BJ (cell line): ENCODE results near the gene PRPF4. TPM values are rescaled to one million over a fixed set of nuclear protein-coding genes. Genes with fewer than 3 reads are reported as not detected.
"Not testable (repeated sequence)": the region's sequence is repeated elsewhere in the genome, so short reads cannot be mapped to it uniquely, and the experiment has no call there.

Experiments
- CTCF ChIA-PET: fragments of 350-600 bp; formaldehyde crosslinking; extraction: SDS; loops from one replicate; lab custom pipeline; 2021; ENCODE audit warnings: antibody characterized with exemption, inconsistent platforms; lab: Yijun Ruan, JAX
- POLR2A ChIA-PET: fragments of 300-600 bp; sonication (Branson Sonifier 250); formaldehyde crosslinking; extraction: SDS; loops from one replicate; lab custom pipeline; 2021; ENCODE audit warnings: antibody characterized with exemption; lab: Charles Lee
- DNase-seq: peaks from one replicate; pipeline ENCODE4 v3.0.0-alpha.2; 2011; ENCODE audit warnings: low read depth
- H3K27me3 ChIP-seq: 2 replicates; pipeline ENCODE4 v1.6.0; 2011; ENCODE audit warnings: low read length; ENCODE audit not compliant: control insufficient read depth, insufficient read depth
- H3K36me3 ChIP-seq: 2 replicates; pipeline ENCODE4 v1.5.1; 2011; ENCODE audit warnings: low read length; ENCODE audit not compliant: control insufficient read depth, insufficient read depth
- H3K4me3 ChIP-seq: 2 replicates; pipeline ENCODE4 v1.5.1; 2011; ENCODE audit warnings: low read depth, mild to moderate bottlenecking, control low read depth, low read length
- polyA minus RNA-seq: library from RNA; depleted of rRNA, polyadenylated mRNA; stranded (reverse); fragments of >200 nt; gene quantifications from 2 replicates; pipeline ENCODE4 v1.2.3, GENCODE V29; 2011; rRNA and poly(A)+ RNA removed
- polyA plus RNA-seq: library from polyadenylated mRNA; depleted of rRNA; stranded (reverse); fragments of >200 nt; gene quantifications from 2 replicates; pipeline ENCODE4 v1.2.3, GENCODE V29; 2011; rRNA removed
- TF ChIP-seq, protein P1 (sequence below): IDR thresholded peaks from 2 replicates; pipeline ENCODE4 v1.5.1; 2011; ENCODE audit warnings: low read depth, mild to moderate bottlenecking, control low read depth, inconsistent platforms, low read length, moderate library complexity; ENCODE audit not compliant: insufficient read depth

Gene PRPF4
- polyA plus RNA-seq, result 16.6 and 18.3 TPM in 2 replicates
- polyA minus RNA-seq, result 9.6 and 12.8 TPM in 2 replicates

DNA sequence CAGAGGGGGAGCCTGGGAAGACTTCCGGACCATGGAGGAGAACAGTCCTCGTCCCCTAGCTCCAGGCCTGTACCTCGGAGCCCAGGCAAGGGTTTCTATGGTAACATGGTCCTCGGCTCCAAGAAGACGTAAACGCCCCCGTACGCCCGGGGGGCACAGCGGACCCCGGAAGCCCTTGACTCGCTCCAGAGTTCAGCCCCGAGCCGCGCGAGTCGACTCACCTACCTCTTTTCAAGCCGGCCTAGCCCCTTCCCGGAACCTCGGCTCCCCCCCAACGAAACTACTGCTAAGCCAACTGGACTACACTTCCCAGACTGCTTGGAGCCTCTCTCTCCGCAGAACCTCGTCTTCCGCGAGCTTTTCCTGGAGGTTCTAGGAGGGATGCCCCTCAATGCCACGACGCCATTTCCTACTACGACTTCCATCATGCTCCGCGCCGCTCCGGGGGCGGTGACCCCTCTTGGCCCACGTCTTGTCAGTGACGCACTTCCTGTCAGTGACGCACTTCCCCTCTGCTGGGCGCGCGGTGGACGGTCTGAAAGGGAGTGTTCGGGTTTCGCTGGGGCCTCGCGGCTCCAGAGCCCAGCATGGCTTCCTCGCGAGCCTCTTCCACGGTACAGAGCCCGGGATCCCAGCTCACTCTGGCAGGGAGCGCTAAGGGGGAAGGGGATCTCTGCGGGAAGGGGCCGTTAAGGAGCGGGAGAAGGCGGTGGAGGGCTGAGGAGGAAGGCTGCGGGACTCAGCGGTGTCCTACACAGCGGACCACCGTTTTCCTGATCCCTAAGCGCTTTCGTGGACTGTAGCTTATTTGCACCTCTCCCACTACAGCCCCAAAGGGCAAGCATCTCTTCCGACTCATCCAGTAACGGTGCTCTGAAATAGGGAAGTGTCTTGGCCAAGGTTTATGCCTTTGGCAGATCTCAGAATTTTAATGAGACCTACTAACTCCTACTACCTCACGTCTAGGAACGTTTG lies at the start of gene PRPF4, which contains the start of gene CDC26:
Gene PRPF4 (plus strand): TSS at position 502 of the 975 bp plus-strand sequence. CDS start 86 bp downstream, at position 588.
Gene CDC26 (minus strand): TSS at position 416 of the 975 bp plus-strand sequence. CDS start 3,065 bp downstream, outside the sequence.
- CTCF ChIA-PET, result interaction anchor here (0.6 to 4.8 kb wide), 27 partner anchors 8 to 380 kb away, joined by 3 to 45 read pairs (median 4); partner anchors contain the start of genes ALAD, C9orf43, POLE3 and SLC31A1
- H3K36me3 ChIP-seq, result peaks cover 9% of the 10 kb centered on the region
- H3K4me3 ChIP-seq, result peak within 1 kb of the TSS; percentile 63
- H3K27me3 ChIP-seq, result no peaks in the 10 kb centered on the region
- DNase-seq, result peak; percentile 92
- POLR2A ChIA-PET, result interaction anchor here (0.7 to 1.3 kb wide), 5 partner anchors 10 to 135 kb away, joined by 5 to 7 read pairs (median 6); partner anchors contain the start of genes C9orf43, FKBP15, POLE3 and SLC31A1
- TF ChIP-seq, protein P1, sequence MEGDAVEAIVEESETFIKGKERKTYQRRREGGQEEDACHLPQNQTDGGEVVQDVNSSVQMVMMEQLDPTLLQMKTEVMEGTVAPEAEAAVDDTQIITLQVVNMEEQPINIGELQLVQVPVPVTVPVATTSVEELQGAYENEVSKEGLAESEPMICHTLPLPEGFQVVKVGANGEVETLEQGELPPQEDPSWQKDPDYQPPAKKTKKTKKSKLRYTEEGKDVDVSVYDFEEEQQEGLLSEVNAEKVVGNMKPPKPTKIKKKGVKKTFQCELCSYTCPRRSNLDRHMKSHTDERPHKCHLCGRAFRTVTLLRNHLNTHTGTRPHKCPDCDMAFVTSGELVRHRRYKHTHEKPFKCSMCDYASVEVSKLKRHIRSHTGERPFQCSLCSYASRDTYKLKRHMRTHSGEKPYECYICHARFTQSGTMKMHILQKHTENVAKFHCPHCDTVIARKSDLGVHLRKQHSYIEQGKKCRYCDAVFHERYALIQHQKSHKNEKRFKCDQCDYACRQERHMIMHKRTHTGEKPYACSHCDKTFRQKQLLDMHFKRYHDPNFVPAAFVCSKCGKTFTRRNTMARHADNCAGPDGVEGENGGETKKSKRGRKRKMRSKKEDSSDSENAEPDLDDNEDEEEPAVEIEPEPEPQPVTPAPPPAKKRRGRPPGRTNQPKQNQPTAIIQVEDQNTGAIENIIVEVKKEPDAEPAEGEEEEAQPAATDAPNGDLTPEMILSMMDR, result no peak

DNA sequence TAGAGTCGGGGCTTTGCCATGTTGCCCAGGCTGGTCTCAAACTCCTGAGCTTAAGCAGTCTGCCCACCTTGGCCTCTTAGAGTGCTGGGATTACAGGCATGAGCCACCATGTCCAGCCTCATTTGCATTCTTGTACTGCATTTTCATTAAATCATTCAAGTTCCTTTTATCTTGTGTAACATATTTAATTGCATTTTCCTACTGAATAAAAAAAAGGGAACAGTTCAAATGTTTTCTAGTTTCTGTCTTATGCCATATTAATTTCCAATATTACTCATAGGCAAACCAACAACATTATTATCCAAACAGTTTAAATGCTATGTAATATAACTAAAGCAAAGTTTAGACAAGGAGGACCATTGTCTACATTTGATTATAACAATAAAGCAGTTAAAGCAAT lies 48.0 kb upstream of the PRPF4 start:
- no peak for DNase-seq
- TF ChIP-seq, protein P1, result no peak
- no peaks in the 10 kb centered on the region for H3K27me3 ChIP-seq
- H3K36me3 ChIP-seq, result peaks cover 2% of the 10 kb centered on the region; the same call in 1 of the 2 replicates
- ChIA-PET CTCF (interaction anchor here (0.8 to 1.4 kb wide), 3 partner anchors 13 to 67 kb away, joined by 3 read pairs; no protein-coding TSS in a partner anchor), POLR2A (no interaction called here)
- H3K4me3 ChIP-seq, result no peak overlapping the region

DNA sequence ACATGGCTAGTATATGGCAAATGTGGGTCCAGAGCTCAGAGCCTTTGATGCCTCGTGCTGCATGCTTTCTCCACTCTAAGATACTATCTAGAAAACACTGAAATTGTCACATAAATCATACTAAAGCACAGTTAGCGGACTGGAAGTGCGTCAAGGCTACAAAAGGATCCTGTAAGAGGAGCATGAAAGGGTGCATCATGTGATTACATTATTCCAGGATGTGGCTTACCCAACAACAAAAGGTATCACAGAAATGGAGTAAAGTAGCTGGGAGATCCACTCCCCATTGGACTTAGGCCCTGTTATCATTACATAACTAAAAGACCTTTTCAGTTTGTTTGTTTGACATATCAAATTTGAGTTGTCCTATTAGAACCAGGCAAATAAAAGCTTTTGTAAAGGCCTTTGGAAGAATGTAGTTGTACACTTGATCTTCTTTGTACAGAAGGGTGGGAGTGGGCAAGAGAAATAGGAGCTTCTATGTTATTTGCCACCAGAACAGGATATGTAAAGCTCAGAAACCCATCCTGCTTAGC lies 47.3 kb upstream of the PRPF4 start:
- Histone ChIP-seq H3K27me3 (no peaks in the 10 kb centered on the region), H3K36me3 (peaks cover 2% of the 10 kb centered on the region; the same call in 1 of the 2 replicates), H3K4me3 (no peak overlapping the region)
- no peak for DNase-seq
- ChIA-PET CTCF (interaction anchor here (1.1 to 1.4 kb wide), 2 partner anchors 12 to 68 kb away, joined by 3 read pairs; no protein-coding TSS in a partner anchor), POLR2A (no interaction called here)
- TF ChIP-seq, protein P1, result no peak

DNA sequence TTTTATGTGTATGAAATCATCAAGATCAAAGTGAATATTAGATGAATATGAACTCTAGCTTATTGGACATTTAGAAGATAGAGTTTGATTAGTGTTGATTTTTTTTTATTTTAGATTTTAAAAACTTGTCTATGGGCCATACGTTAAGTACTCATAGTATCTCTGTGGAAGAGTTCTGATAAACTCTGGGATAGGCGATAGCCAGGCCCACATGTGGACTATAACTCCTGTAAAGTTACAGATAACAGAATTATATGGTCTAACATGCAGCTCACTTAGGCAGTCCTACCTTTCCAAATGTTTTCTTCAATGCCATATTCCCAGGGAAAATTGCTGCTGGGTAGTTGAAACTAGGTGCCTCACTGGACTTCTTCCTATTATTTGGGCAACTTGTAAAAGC lies 43.8 kb upstream of the PRPF4 start:
- TF ChIP-seq, protein P1, result no peak
- ChIA-PET CTCF (no interaction called here), POLR2A (no interaction called here)
- no peak overlapping the region for H3K4me3 ChIP-seq
- no peak for DNase-seq
- H3K36me3 ChIP-seq, result peaks cover 2% of the 10 kb centered on the region; the same call in 1 of the 2 replicates
- no peaks in the 10 kb centered on the region for H3K27me3 ChIP-seq

DNA sequence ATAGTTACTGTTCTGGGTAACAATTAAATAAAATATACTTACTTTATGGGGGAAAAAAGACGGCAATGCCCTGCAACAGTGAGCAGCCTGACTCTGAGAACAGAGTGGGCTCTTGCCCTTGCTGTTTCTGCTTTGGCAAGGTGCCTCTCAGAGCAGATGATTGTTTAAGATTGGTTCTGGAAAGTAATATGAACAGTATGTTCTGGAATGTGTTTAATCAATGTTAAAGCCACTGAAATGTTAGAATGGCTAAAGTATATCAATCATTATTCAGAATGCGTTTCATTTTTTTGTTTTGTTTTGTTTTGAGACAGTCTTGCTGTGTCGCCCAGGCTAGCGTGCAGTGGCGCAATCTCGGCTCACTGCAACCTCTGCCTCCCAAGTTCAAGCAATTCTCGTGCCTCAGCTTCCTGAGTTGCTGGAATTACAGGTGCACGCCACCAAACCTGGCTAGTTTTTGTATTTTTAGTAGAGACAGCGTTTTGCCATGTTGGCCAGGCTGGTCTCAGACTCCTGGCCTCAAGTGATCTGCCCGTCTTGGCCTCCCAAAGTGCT lies 39.7 kb upstream of the PRPF4 start:
- H3K4me3 ChIP-seq, POLR2A ChIA-PET, H3K27me3 ChIP-seq, H3K36me3 ChIP-seq, DNase-seq: not testable (repeated sequence)
- CTCF ChIA-PET, result interaction anchor here (1.0 kb wide), 1 partner anchor 24 kb away, joined by 3 read pairs; no protein-coding TSS in a partner anchor
